ENCODE measurements around the gene TBC1D1. TPM values are rescaled to one million over a fixed set of nuclear protein-coding genes. Genes with fewer than 3 reads are reported as not detected.

TBC1D1 gene
- total and polyA plus RNA-seq, 2 donors (not counting 3 experiments of a cell fraction or from before 2014, with no cell fraction given), result 63.5 to 116 TPM

GRCh38 chr4:37896206-37896860 is 5.4 kb downstream of the TBC1D1 start:
- H4K20me1 ChIP-seq (replicated peaks; ENCODE audit: control insufficient read depth, extremely low read depth, insufficient read depth, low read length), result no peaks in the 10 kb centered on the region
- no peak overlapping the region for H3K4me3 ChIP-seq (replicated peaks in 1 of 3; ENCODE audit: insufficient read depth in 1 of 3, low read depth in 1 of 3, low read length in 3 of 3)
- POLR2A ChIA-PET, result no interaction called here
- H2AFZ ChIP-seq (ENCODE audit: low read depth, low read length), result no peak overlapping the region
- FAIRE-seq, result no peak
- no TSS peak for BruUV-seq (replicated peaks)
- TF ChIP-seq MYC (IDR thresholded peaks at IDR 0.05; ENCODE audit: low read depth, low read length) (no peak), POLR2A (IDR thresholded peaks at IDR 0.05; ENCODE audit: low read depth, low read length) (no peak), EZH2 (IDR thresholded peaks at IDR 0.05; ENCODE audit: borderline replicate concordance, low read depth, low read length, severe bottlenecking) (no peak), GATA2 (IDR thresholded peaks at IDR 0.05; ENCODE audit: insufficient read depth, insufficient read length, low read depth, low read length) (no peak), FOS (IDR thresholded peaks at IDR 0.05; ENCODE audit: borderline replicate concordance, insufficient read depth, low read length) (no peak), JUN (IDR thresholded peaks at IDR 0.05; ENCODE audit: borderline replicate concordance, insufficient read depth, insufficient read length, low read depth) (no peak), POLR2AphosphoS5 (IDR thresholded peaks at IDR 0.05; ENCODE audit: insufficient read depth, low read depth, low read length) (no peak), MAX (IDR thresholded peaks at IDR 0.05; ENCODE audit: insufficient read depth, insufficient read length) (no peak), CTCF (IDR thresholded peaks at IDR 0.05; ENCODE audit: extremely low read depth in 1 of 2, insufficient read depth in 1 of 2, low read depth in 1 of 2, low read length in 2 of 2) (no peak)
- intact Hi-C loops (cut with micrococcal nuclease), result no loop called here
- no peak overlapping the region for H3K9ac ChIP-seq (replicated peaks; ENCODE audit: extremely low read depth, insufficient read depth, low read length)
- no peaks in the 10 kb centered on the region for H3K79me2 ChIP-seq (ENCODE audit: control insufficient read depth, insufficient read depth, low read length)
- H3K27me3 ChIP-seq (ENCODE audit: control insufficient read depth in 2 of 2, insufficient read depth in 2 of 2, low read length in 2 of 2), result peaks cover 22 to 31% of the 10 kb centered on the region in 2 experiments
- CTCF ChIA-PET, result interaction anchor here (1.2 to 1.7 kb wide), 2 partner anchors 9 kb away, joined by 6 read pairs; no protein-coding TSS in a partner anchor
- no peaks in the 10 kb centered on the region for H3K9me3 ChIP-seq (replicated peaks; ENCODE audit: control insufficient read depth, insufficient read depth, low read length)
- H3K9me1 ChIP-seq (replicated peaks; ENCODE audit: control insufficient read depth, extremely low read depth, insufficient read depth, low read length), result no peaks in the 10 kb centered on the region
- DNase-seq (ENCODE audit: low read depth, low spot score), result no peak
- H3K27ac ChIP-seq (ENCODE audit: insufficient read depth, low read depth, low read length), result no peak overlapping the region
- no peak overlapping the region for H3K4me2 ChIP-seq (ENCODE audit: insufficient read depth, low read length)
- no peaks in the 10 kb centered on the region for H3K36me3 ChIP-seq (ENCODE audit: control insufficient read depth in 2 of 2, extremely low read depth in 1 of 2, insufficient read depth in 2 of 2, low read length in 2 of 2)
- H3K4me1 ChIP-seq (ENCODE audit: control insufficient read depth, extremely low read depth, insufficient read depth, low read length), result peaks cover 3% of the 10 kb centered on the region
- dilution Hi-C loops (cut with MboI; ENCODE audit: extremely low pct_ligation_motif_present, low sequenced_read_pairs), result no loop called here

Data from endothelial cell of umbilical vein (primary cell).